ENCODE data around the gene ABCF2.

Gene ABCF2

GRCh38 chr7:151168787-151169162 lies 58.2 kb downstream of the ABCF2 start:
- H3K4me3 ChIP-seq (ENCODE audit: low read length) = no peak overlapping the region
- TF ChIP-seq CTCF (conservative IDR thresholded peaks at IDR 0.05; ENCODE audit: low read depth, low read length) = no peak
- DNase-seq (ENCODE audit: low read depth) = no peak

GRCh38 chr7:151168003-151168786 lies 58.8 kb downstream of the ABCF2 start:
- no peak for DNase-seq (ENCODE audit: low read depth)
- H3K4me3 ChIP-seq (ENCODE audit: low read length) = no peak overlapping the region
- peak; percentile 64 for TF ChIP-seq CTCF (conservative IDR thresholded peaks at IDR 0.05; ENCODE audit: low read depth, low read length)

GRCh38 chr7:151167197-151167961 lies 59.6 kb downstream of the ABCF2 start, which contains the start of gene GBX1:
Gene GBX1, minus strand, starts transcription at chr7:151167694. Its CDS starts 146 bp downstream, at chr7:151167548.
- peak within 1 kb of the TSS; percentile 6 for H3K4me3 ChIP-seq (ENCODE audit: low read length)
- DNase-seq (ENCODE audit: low read depth) = no peak
- no peak for TF ChIP-seq CTCF (conservative IDR thresholded peaks at IDR 0.05; ENCODE audit: low read depth, low read length)

- TF ChIP-seq CTCF (conservative IDR thresholded peaks at IDR 0.05; ENCODE audit: low read depth, low read length) = no peak
- no peak for DNase-seq (ENCODE audit: low read depth)
- no peak overlapping the region for H3K4me3 ChIP-seq (ENCODE audit: low read length)
Measured at GRCh38 chr7:151166629-151167196, 60.3 kb downstream of the ABCF2 start.

All from retinal pigment epithelial cell (primary cell).